Measurements from ENCODE around the gene PNLIPRP3.

- no peak for TF ChIP-seq YY1 (IDR thresholded peaks at IDR 0.05; ENCODE audit: insufficient read depth, insufficient read length)
- no peak for TF ChIP-seq ZNF274 (IDR thresholded peaks at IDR 0.05; ENCODE audit: low read depth, low read length)
Observed at GRCh38 chr10:116382290-116382689, 45.4 kb upstream of the PNLIPRP3 start.
